ENCODE results near the gene RPL36. TPM values are rescaled to one million over a fixed set of nuclear protein-coding genes. Genes with fewer than 3 reads are reported as not detected.

RPL36 gene
- total RNA-seq, 1 donor from 2014 or later: 1,016 TPM

GRCh38 chr19:5707576-5708575, 17.8 kb downstream of the RPL36 start:
- Mint-ChIP-seq H3K27me3 (no peaks in the 10 kb centered on the region), H3K36me3 (peaks cover 5% of the 10 kb centered on the region)
- DNase-seq (ENCODE audit: extremely low spot score, unreplicated experiment): no peak

GRCh38 chr19:5711025-5711424, 20.9 kb downstream of the RPL36 start:
- H3K27ac Mint-ChIP-seq: no peak overlapping the region

More at GRCh38 chr19:5707576-5708575, 17.8 kb downstream of the RPL36 start:
- H3K4me3 Mint-ChIP-seq: no peak overlapping the region
- no peak for TF ChIP-seq CTCF (conservative IDR thresholded peaks at IDR 0.05)
- H3K27ac Mint-ChIP-seq: no peak overlapping the region
- H3K4me1 Mint-ChIP-seq (ENCODE audit: unreplicated experiment): no peaks in the 10 kb centered on the region
- no peaks in the 10 kb centered on the region for H3K9me3 Mint-ChIP-seq

GRCh38 chr19:5711713-5712161, 21.6 kb downstream of the RPL36 start:
- H3K4me1 Mint-ChIP-seq (ENCODE audit: unreplicated experiment): no peaks in the 10 kb centered on the region
- no peaks in the 10 kb centered on the region for H3K36me3 Mint-ChIP-seq
- H3K27ac Mint-ChIP-seq: no peak overlapping the region
- H3K4me3 Mint-ChIP-seq: no peak overlapping the region
- H3K9me3 Mint-ChIP-seq: no peaks in the 10 kb centered on the region
- H3K27me3 Mint-ChIP-seq: no peaks in the 10 kb centered on the region
- no peak for TF ChIP-seq CTCF (conservative IDR thresholded peaks at IDR 0.05)
- no peak for DNase-seq (ENCODE audit: extremely low spot score, unreplicated experiment)

More at GRCh38 chr19:5711025-5711424, 20.9 kb downstream of the RPL36 start:
- H3K4me3 Mint-ChIP-seq: no peak overlapping the region
- H3K27me3 Mint-ChIP-seq: no peaks in the 10 kb centered on the region
- TF ChIP-seq CTCF (conservative IDR thresholded peaks at IDR 0.05): no peak
- DNase-seq (ENCODE audit: extremely low spot score, unreplicated experiment): no peak
- H3K4me1 Mint-ChIP-seq (ENCODE audit: unreplicated experiment): no peaks in the 10 kb centered on the region
- H3K9me3 Mint-ChIP-seq: no peaks in the 10 kb centered on the region
- H3K36me3 Mint-ChIP-seq: no peaks in the 10 kb centered on the region

GRCh38 chr19:5713228-5713627, 23.1 kb downstream of the RPL36 start:
- H3K36me3 Mint-ChIP-seq: no peaks in the 10 kb centered on the region
- H3K4me1 Mint-ChIP-seq (ENCODE audit: unreplicated experiment): no peaks in the 10 kb centered on the region
- H3K27ac Mint-ChIP-seq: no peak overlapping the region
- no peaks in the 10 kb centered on the region for H3K27me3 Mint-ChIP-seq
- H3K4me3 Mint-ChIP-seq: no peak overlapping the region
- no peaks in the 10 kb centered on the region for H3K9me3 Mint-ChIP-seq
- no peak for DNase-seq (ENCODE audit: extremely low spot score, unreplicated experiment)
- no peak for TF ChIP-seq CTCF (conservative IDR thresholded peaks at IDR 0.05)

GRCh38 chr19:5714816-5715215, 24.7 kb downstream of the RPL36 start:
- no peak for DNase-seq (ENCODE audit: extremely low spot score, unreplicated experiment)
- no peak overlapping the region for H3K4me3 Mint-ChIP-seq
- no peaks in the 10 kb centered on the region for H3K9me3 Mint-ChIP-seq
- TF ChIP-seq CTCF (conservative IDR thresholded peaks at IDR 0.05): no peak
- no peaks in the 10 kb centered on the region for H3K36me3 Mint-ChIP-seq
- H3K27ac Mint-ChIP-seq: no peak overlapping the region
- peaks cover 10% of the 10 kb centered on the region for H3K4me1 Mint-ChIP-seq (ENCODE audit: unreplicated experiment)
- H3K27me3 Mint-ChIP-seq: no peaks in the 10 kb centered on the region

All from type B pancreatic cell (in vitro differentiated cells).